Muscle layer of duodenum (tissue), 2 donors: ENCODE data around the gene CLUH.
"Not testable (repeated sequence)": the region's sequence is repeated elsewhere in the genome, so short reads cannot be mapped to it uniquely, and the experiment has no call there.

Experiments
- H3K27ac ChIP-seq: one replicate; pipeline ENCODE4 v1.7.0; 2013; ENCODE audit warnings: mild to moderate bottlenecking, low read length
- H3K27me3 ChIP-seq: one replicate; pipeline ENCODE4 v1.7.0; 2013; ENCODE audit warnings: low read depth, mild to moderate bottlenecking, control low read depth, low read length
- H3K36me3 ChIP-seq, 2 donors: one replicate each; pipeline ENCODE4 v1.7.0; 2013; ENCODE audit warnings: low read length in 2 of 2, control low read depth in 1 of 2, mild to moderate bottlenecking in 1 of 2; ENCODE audit not compliant: insufficient read depth in 2 of 2, control insufficient read depth in 1 of 2
- H3K4me1 ChIP-seq, 2 donors: one replicate each; pipeline ENCODE4 v1.7.0; 2013; ENCODE audit warnings: low read length in 2 of 2, mild to moderate bottlenecking in 2 of 2, control low read depth in 1 of 2, moderate library complexity in 1 of 2; ENCODE audit not compliant: insufficient read depth in 2 of 2, control insufficient read depth in 1 of 2
- H3K4me3 ChIP-seq, 2 donors: one replicate each; pipeline ENCODE4 v1.7.0; 2013; ENCODE audit warnings: low read length in 2 of 2, low read depth in 1 of 2, mild to moderate bottlenecking in 1 of 2
- H3K9me3 ChIP-seq, 2 donors: one replicate each; pipeline ENCODE4 v1.7.0; 2013; ENCODE audit warnings: low read length in 2 of 2, control low read depth in 1 of 2, mild to moderate bottlenecking in 1 of 2; ENCODE audit not compliant: control insufficient read depth in 1 of 2
- donor health status: healthy.

Gene CLUH

DNA sequence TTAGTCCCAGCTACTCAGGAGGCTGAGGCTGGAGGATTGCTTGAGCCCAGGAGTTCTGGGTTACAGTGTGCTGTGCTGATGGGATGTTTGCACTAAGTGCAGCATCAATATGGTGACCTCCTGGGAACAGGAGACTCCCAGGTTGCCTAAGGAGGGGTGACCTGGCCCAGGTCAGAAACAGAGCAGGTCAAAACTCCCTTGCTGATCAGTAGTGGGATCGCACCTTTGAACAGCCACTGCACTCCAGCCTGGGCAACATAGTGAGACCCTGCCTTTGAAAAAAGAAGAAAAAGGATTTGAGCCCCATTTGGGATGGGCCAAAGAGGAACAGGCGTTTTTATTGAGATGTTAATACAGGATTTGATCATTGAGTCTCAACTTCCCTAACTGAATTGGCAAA is 30.6 kb downstream of the CLUH start:
- Histone ChIP-seq H3K9me3 (no peaks in the 10 kb centered on the region), H3K27ac (no peak overlapping the region), H3K4me3 (no peak overlapping the region), H3K36me3 (peaks cover 53 to 56% of the 10 kb centered on the region in 2 donors), H3K27me3 (no peaks in the 10 kb centered on the region), H3K4me1 (peaks cover 3 to 7% of the 10 kb centered on the region in 2 donors)

DNA sequence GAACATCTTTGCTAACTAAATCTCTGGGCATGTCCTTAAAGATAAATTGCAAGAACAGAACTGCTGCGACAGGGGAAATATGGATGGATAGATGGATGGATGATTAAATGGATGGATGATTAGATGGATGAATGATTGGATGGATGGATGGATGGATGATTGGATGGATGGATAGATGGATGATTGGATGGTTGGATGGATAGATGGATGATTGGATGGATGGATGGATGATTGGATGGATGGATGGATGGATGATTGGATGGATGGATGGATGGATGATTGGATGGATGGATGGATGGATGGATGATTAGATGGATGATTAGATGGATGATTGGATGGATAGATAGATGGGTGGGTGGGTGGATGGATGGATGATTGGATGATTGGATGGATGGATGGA is 32.3 kb downstream of the CLUH start:
- H3K9me3 ChIP-seq, H3K27me3 ChIP-seq, H3K27ac ChIP-seq, H3K4me3 ChIP-seq, H3K4me1 ChIP-seq: not testable (repeated sequence)
- H3K36me3 ChIP-seq: peaks cover 48 to 63% of the 10 kb centered on the region in 2 donors

DNA sequence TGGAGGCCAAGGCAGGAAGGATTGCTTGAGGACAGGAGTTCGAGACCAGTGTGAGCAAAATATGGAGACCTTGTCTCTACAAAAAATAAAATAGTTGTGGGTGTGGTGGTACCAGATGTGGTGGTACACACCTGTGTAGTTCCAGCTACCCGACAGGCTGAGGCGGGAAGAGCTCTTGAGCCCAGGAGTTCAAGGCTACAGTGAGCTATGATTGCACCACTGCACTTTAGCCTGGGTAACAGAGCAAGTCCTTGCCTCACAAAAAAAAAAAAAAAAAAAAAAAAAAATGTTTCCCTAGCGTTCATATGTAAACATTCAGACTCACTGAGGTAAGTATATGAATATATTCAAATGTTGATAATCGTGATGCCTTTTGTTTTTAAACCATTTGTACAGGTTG is 39.5 kb downstream of the CLUH start:
- no peaks in the 10 kb centered on the region for H3K27me3 ChIP-seq
- peaks cover 31 to 71% of the 10 kb centered on the region in 2 donors for H3K36me3 ChIP-seq
- H3K9me3 ChIP-seq: no peaks in the 10 kb centered on the region
- H3K4me1 ChIP-seq: no peaks in the 10 kb centered on the region
- H3K27ac ChIP-seq: no peak overlapping the region
- no peak overlapping the region for H3K4me3 ChIP-seq

DNA sequence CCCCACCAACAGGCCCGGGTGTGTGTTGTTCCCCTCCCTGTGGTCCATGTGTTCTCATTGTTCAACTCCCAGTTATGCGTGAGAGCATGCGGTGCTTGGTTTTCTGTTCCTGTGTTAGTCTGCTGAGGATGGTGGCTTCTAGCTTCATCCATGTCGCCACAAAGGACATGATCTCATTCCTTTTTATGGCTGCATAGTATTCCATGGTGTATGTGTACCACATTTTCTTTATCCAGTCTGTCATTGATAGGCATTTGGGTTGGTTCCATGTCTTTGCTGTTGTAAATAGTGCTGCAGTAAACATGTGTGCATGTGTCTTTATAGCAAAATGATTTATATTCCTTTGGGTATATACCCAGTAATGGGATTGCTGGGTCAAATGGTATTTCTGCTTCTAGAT is 51.2 kb downstream of the CLUH start:
- not testable (repeated sequence) for H3K27ac ChIP-seq, H3K36me3 ChIP-seq, H3K9me3 ChIP-seq, H3K27me3 ChIP-seq, H3K4me1 ChIP-seq, H3K4me3 ChIP-seq

- not testable (repeated sequence) for H3K9me3 ChIP-seq, H3K27ac ChIP-seq, H3K27me3 ChIP-seq, H3K4me1 ChIP-seq, H3K36me3 ChIP-seq, H3K4me3 ChIP-seq
These were observed 52.2 kb downstream of the CLUH start for GRCh38 chr17:2659337-2659736.

DNA sequence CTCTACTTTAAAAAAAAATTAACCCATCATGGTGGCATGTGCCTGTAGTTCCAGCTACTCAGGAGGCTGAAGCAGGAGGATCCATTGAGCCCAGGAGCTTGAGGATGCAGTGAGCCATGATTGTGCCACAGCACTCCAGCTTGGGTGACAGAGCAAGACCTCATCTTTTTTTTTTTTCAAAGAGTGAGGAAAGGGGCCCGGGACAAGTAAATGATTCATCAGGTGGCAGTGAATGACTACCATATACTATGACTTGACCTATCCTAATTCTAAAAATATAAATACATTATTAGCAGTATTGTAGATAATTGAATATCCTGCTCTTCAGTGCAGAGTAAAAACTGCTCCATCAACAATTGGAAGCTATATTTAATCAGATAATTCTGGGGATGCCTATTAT is 55.3 kb downstream of the CLUH start:
- H3K36me3 ChIP-seq: no peaks in the 10 kb centered on the region
- H3K27ac ChIP-seq: no peak overlapping the region
- H3K27me3 ChIP-seq: no peaks in the 10 kb centered on the region
- no peaks in the 10 kb centered on the region for H3K9me3 ChIP-seq
- H3K4me3 ChIP-seq: no peak overlapping the region
- peaks cover 0 to 7% of the 10 kb centered on the region in 2 donors for H3K4me1 ChIP-seq

- H3K27ac ChIP-seq: no peak overlapping the region
- H3K4me3 ChIP-seq: no peak overlapping the region
- H3K9me3 ChIP-seq: no peaks in the 10 kb centered on the region
- no peaks in the 10 kb centered on the region for H3K27me3 ChIP-seq
- H3K4me1 ChIP-seq: peaks cover 4 to 7% of the 10 kb centered on the region in 2 donors
- no peaks in the 10 kb centered on the region for H3K36me3 ChIP-seq
These were observed 56.0 kb downstream of the CLUH start for GRCh38 chr17:2655546-2655945.

- H3K4me1 ChIP-seq, H3K4me3 ChIP-seq: not testable (repeated sequence)
These were observed 58.7 kb downstream of the CLUH start for GRCh38 chr17:2652911-2653310.

DNA sequence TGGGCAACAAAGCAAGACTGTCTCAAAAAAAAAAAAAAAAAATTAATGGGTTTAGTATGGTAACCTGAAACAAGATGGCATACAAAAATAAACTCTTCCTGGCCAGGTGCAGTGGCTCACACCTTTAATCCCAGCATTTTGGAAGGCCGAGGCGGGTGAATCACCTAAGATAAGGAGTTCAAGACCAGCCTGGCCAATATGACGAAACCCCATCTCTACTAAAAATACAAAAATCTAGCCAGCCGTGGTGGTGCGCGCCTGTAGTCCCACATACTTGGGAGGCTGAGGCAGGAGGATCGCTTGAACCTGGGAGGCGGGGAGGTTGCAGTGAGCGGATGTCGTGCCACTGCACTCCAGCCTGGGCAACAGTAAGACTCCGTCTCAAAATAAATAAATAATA is 62.4 kb downstream of the CLUH start:
- Histone ChIP-seq H3K27me3 (no peaks in the 10 kb centered on the region), H3K4me3 (no peak overlapping the region), H3K4me1 (peaks cover 0 to 4% of the 10 kb centered on the region in 2 donors), H3K9me3 (no peaks in the 10 kb centered on the region), H3K27ac (no peak overlapping the region), H3K36me3 (peaks cover under 1 to 5% of the 10 kb centered on the region in 2 donors)

More at GRCh38 chr17:2652911-2653310, 58.7 kb downstream of the CLUH start:
- not testable (repeated sequence) for H3K27me3 ChIP-seq, H3K27ac ChIP-seq, H3K36me3 ChIP-seq, H3K9me3 ChIP-seq

DNA sequence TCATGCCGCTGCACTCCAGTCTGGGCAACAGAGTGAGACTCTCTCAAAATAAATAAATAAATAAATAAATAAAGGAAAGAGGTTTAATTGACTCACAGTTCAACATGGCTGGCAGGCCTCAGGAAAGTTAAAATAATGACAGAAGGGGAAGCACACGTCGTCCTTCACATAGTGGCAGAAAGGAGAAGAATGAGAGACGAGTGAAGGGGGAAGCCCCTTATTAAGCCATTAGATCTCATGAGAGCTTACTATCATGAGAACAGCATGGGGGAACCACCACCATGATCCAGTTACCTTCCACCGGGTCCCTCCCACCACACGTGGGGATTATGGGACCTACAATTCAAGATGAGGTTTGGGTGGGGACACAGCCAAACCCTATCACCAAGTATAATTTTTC is 63.6 kb downstream of the CLUH start:
- peaks cover 5 to 6% of the 10 kb centered on the region in 2 donors for H3K36me3 ChIP-seq

GRCh38 chr17:2644971-2645370 is 66.6 kb downstream of the CLUH start:
- Histone ChIP-seq H3K4me1 (no peaks in the 10 kb centered on the region), H3K27ac (no peak overlapping the region), H3K36me3 (peaks cover 6 to 18% of the 10 kb centered on the region in 2 donors), H3K9me3 (no peaks in the 10 kb centered on the region), H3K27me3 (no peaks in the 10 kb centered on the region), H3K4me3 (no peak overlapping the region)

More for the DNA sequence above, 63.6 kb downstream of the CLUH start:
- Histone ChIP-seq H3K4me1 (peaks cover 0 to 4% of the 10 kb centered on the region in 2 donors), H3K27me3 (no peaks in the 10 kb centered on the region), H3K27ac (no peak overlapping the region), H3K9me3 (no peaks in the 10 kb centered on the region), H3K4me3 (no peak overlapping the region)
